Prostate gland (tissue), 2 donors: ENCODE data around the gene ASTL. TPM values are rescaled to one million over a fixed set of nuclear protein-coding genes. Genes with fewer than 3 reads are reported as not detected.

ENCODE experiments used
- DNase-seq: peaks from one replicate; pipeline ENCODE4 v3.0.0-alpha.2; 2019; ENCODE audit warnings: low spot score
- H3K27ac ChIP-seq, 2 donors: fragments of 200-600 bp; sonication (generic); 2 replicates each; pipeline ENCODE4 v1.5.1; 2017 to 2019
- H3K27me3 ChIP-seq: fragments of 200-600 bp; sonication (generic); replicated peaks from 2 replicates; pipeline ENCODE4 v1.5.1; 2019; ENCODE audit not compliant: insufficient read depth
- H3K36me3 ChIP-seq, 2 donors: fragments of 200-600 bp; sonication (generic); 1 replicate in 1 of 2; 2 replicates in 1 of 2; pipeline versions ENCODE4 v1.5.1 to v1.8.1; 2017 to 2019
- H3K4me1 ChIP-seq: fragments of 200-600 bp; sonication (generic); replicated peaks from 2 replicates; pipeline ENCODE4 v1.5.1; 2019
- H3K4me3 ChIP-seq, 2 donors: fragments of 200-600 bp; sonication (generic); 2 replicates each; pipeline ENCODE4 v1.5.1; 2017 to 2019
- H3K9me3 ChIP-seq: fragments of 200-600 bp; sonication (generic); 2 replicates; pipeline ENCODE4 v1.5.1; 2017
- POLR2A ChIP-seq: fragments of 450-650 bp; IDR thresholded peaks from one replicate; pipeline ENCODE4 v1.6.1; 2016; ENCODE audit warnings: antibody characterized with exemption, mild to moderate bottlenecking
- POLR2AphosphoS5 ChIP-seq: sonication (generic); formaldehyde crosslinking; IDR thresholded peaks from one replicate; pipeline ENCODE4 v1.6.1; 2017; ENCODE audit warnings: antibody characterized with exemption
- WGBS: methylation state at CpG from one replicate; pipeline ENCODE4 v1.1.5; 2018; 5-methylcytosine and 5-hydroxymethylcytosine counted together
- intact Hi-C: fragments of 100-400 bp; cut with DNase I; formaldehyde crosslinking; loops from one replicate; pipeline ENCODE4 v1.14.2; 2022
- total RNA-seq, 2 donors: library from RNA; depleted of rRNA; stranded (reverse); fragments of >200 nt; gene quantifications; one replicate each; pipeline ENCODE4 v1.1.0, GENCODE V29; 2016
- TF ChIP-seq, protein P1 (sequence below), 4 experiments: fragments of 200-600 bp in 2 of 4; fragments of 450-650 bp in 2 of 4; sonication (generic) in 2 of 4; IDR thresholded peaks; 1 replicate in 3 of 4; 2 replicates in 1 of 4; pipeline ENCODE4 v1.5.1; 2016 to 2019; ENCODE audit warnings: antibody characterized with exemption in 4 of 4, mild to moderate bottlenecking in 2 of 4, moderate library complexity in 2 of 4

The ASTL gene
- total RNA-seq, 2 donors from 2014 or later = 0.57 TPM; not detected in 1

DNA sequence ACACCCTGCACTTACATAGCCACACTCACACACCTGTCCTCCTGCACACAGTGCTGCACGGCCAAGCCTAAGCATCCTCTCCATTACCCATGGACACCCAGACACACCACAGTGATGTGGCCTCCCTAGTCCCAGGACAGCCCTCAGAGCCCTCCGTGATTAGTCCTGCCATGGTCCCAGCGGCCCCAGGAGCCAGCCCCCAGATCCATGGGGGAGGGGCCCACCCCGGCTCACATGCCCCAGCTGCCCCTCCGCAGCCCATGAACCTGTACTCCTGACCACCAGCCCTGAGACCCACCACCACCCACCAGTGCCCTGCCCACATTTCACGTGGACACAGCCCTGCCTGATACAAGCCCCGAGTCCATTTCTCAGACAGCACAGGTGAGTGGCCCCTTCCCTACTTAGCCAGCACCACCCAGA lies 15.0 kb upstream of the ASTL start:
- Histone ChIP-seq H3K27me3 (no peaks in the 10 kb centered on the region), H3K9me3 (no peaks in the 10 kb centered on the region), H3K4me1 (no peaks in the 10 kb centered on the region), H3K4me3 (no peak overlapping the region), H3K36me3 (no peaks in the 10 kb centered on the region), H3K27ac (no peak overlapping the region)
- 92% methylated on average over 7 of the region's 7 CpGs for WGBS
- TF ChIP-seq POLR2A = no peak
- no peak for TF ChIP-seq POLR2AphosphoS5
- TF ChIP-seq, protein P1, sequence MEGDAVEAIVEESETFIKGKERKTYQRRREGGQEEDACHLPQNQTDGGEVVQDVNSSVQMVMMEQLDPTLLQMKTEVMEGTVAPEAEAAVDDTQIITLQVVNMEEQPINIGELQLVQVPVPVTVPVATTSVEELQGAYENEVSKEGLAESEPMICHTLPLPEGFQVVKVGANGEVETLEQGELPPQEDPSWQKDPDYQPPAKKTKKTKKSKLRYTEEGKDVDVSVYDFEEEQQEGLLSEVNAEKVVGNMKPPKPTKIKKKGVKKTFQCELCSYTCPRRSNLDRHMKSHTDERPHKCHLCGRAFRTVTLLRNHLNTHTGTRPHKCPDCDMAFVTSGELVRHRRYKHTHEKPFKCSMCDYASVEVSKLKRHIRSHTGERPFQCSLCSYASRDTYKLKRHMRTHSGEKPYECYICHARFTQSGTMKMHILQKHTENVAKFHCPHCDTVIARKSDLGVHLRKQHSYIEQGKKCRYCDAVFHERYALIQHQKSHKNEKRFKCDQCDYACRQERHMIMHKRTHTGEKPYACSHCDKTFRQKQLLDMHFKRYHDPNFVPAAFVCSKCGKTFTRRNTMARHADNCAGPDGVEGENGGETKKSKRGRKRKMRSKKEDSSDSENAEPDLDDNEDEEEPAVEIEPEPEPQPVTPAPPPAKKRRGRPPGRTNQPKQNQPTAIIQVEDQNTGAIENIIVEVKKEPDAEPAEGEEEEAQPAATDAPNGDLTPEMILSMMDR (IDR thresholded peaks at IDR 0.05) = no peak
- no peak for DNase-seq
- intact Hi-C loops = no loop called here

- WGBS = 79% methylated on average over 13 of the region's 13 CpGs
- DNase-seq = no peak
- no peaks in the 10 kb centered on the region for H3K9me3 ChIP-seq
These were observed 14.2 kb upstream of the ASTL start for GRCh38 chr2:96152304-96153161.

GRCh38 chr2:96151595-96152303 lies 13.4 kb upstream of the ASTL start:
- intact Hi-C loops = no loop called here
- no peaks in the 10 kb centered on the region for H3K36me3 ChIP-seq
- H3K9me3 ChIP-seq = no peaks in the 10 kb centered on the region
- no peaks in the 10 kb centered on the region for H3K4me1 ChIP-seq
- no peak overlapping the region for H3K27ac ChIP-seq
- no peak overlapping the region for H3K4me3 ChIP-seq
- no peak for DNase-seq
- no peak for TF ChIP-seq POLR2AphosphoS5
- no peak for TF ChIP-seq POLR2A
- TF ChIP-seq, protein P1 (IDR thresholded peaks at IDR 0.05) = no peak
- no peaks in the 10 kb centered on the region for H3K27me3 ChIP-seq
- WGBS = 96% methylated on average over 9 of the region's 9 CpGs

More at GRCh38 chr2:96152304-96153161, 14.2 kb upstream of the ASTL start:
- TF ChIP-seq POLR2AphosphoS5 (no peak), POLR2A (no peak)
- TF ChIP-seq, protein P1 (IDR thresholded peaks at IDR 0.05) = no peak
- Histone ChIP-seq H3K27me3 (no peaks in the 10 kb centered on the region), H3K4me1 (no peaks in the 10 kb centered on the region), H3K4me3 (no peak overlapping the region), H3K36me3 (no peaks in the 10 kb centered on the region), H3K27ac (no peak overlapping the region)
- intact Hi-C loops = no loop called here

DNA sequence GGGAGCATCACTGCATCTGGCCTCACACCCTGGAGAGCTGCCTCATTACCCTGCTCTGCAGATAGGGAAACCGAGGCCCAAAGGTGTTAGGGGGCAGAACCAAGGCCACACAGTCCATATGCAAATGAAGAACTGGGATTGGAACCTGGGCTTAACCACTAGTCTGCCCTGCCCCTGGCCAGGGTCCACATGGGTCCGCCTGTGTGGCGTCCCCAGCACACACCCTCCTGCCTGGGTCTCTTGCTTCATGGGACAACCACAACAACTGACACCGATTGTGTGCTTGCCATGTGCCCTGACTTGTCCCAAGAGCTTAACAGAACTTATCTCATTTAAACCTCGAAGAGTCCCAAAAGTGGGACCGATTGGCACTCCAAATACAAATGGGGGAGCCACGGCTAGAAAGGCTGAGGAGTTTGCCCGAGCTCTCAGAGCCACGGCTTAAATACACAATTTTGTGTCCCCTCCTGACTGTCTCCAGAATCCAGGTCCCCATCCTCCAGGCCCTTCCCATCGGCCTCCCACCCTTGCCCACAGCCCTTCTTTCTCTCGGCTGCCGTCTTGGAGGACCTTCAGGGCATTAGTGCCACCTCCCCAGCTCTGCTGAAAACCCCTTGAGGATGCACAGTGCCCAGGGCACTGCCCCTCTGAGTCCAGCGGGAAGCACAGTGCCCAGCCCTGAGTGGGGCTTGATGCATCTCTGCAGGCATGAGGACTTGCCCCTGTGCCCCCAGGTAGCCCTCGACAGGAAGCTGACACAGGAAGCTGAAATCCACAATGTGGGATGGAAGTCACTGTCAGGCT lies 12.7 kb upstream of the ASTL start:
- TF ChIP-seq POLR2A (no peak), POLR2AphosphoS5 (no peak)
- TF ChIP-seq, protein P1 (IDR thresholded peaks at IDR 0.05) = no peak
- intact Hi-C loops = no loop called here
- WGBS = 92% methylated on average over 14 of the region's 14 CpGs
- no peaks in the 10 kb centered on the region for H3K27me3 ChIP-seq
- no peaks in the 10 kb centered on the region for H3K36me3 ChIP-seq
- no peak for DNase-seq
- no peaks in the 10 kb centered on the region for H3K4me1 ChIP-seq
- H3K27ac ChIP-seq = no peak overlapping the region
- no peak overlapping the region for H3K4me3 ChIP-seq
- H3K9me3 ChIP-seq = no peaks in the 10 kb centered on the region
